Myocyte (in vitro differentiated cells): Measurements from ENCODE around the gene IPCEF1. TPM values are rescaled to one million over a fixed set of nuclear protein-coding genes. Genes with fewer than 3 reads are reported as not detected.
A peak's percentile ranks its signal among the peaks of the same experiment; 100 is the strongest.
"Not testable (repeated sequence)": the region's sequence is repeated elsewhere in the genome, so short reads cannot be mapped to it uniquely, and the experiment has no call there.

Source experiments
- DNase-seq: peaks from one replicate; pipeline ENCODE4 v3.0.0-alpha.2; 2012; ENCODE audit warnings: low read depth
- total RNA-seq: library from RNA; depleted of rRNA; stranded (reverse); fragments of >200 nt; gene quantifications from 2 replicates; pipeline ENCODE4 v1.2.3, GENCODE V29; 2014

The IPCEF1 gene
- total RNA-seq, 1 donor from 2014 or later = not detected

DNA sequence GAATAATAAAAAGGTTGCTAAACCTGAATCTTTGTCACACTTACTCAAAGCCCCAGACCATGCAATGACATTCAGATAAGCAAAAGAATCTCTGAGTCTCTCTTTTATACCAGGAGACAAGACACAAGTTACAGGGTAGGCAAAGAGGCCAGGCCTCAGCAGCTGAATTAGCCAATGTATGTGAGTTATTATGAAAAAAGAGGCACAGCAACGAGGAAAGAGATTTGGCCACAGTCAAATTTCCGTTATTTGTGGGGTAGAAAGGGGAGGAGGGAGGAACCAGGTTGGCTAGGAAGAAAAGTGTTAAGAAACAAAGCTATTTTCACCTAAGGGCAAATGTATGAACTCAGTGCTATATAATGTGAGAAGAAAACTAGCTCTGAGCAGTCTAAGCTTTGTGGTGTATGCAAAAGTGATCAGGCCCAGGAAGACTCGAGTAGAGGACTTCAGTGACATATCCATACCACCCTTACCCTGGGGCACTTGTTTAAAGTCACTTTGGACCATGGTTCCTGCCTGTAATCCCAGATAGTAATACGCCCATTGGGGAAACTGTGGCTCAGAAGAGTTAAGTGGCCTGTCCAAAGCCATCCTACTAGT lies 19.1 kb downstream of the IPCEF1 start:
- no peak for DNase-seq

DNA sequence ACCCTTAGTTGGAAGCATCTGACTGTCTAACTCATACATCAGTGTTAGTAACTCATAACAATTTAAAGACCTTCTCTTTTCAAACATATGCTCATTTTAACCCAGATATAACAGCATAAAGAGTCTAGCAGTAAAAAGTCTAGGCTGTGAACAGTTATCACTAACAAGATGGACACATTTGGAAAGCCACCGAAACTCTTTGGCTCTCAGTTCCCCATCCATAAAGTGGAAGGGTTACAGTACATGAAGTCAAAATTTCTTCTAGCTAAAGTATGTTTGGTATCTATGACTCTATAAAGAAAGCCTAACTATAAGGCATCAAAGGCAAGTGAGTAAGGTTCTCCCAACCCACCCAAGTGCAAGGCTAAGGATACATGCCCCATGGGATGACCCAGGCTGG lies 22.5 kb downstream of the IPCEF1 start:
- DNase-seq = not testable (repeated sequence)

DNA sequence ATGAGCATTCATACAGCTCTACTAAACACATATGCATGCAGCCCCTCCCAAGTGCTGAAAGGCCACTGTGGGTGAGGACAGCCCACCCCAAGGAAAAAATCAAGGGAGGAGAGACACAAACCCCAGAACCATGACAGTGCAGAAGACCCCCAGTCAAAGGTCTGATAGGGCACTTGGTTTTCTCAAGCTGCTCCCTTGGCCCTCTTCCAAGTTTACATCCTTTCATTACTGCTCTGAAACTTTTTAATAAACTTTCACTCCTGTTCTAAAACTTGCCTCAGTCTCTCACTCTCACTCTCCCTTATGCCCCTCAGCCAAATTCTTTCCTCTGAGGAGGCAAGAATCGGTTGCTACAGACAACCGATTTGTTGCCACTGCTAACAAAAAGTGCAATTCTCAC lies 24.9 kb downstream of the IPCEF1 start:
- DNase-seq = no peak

DNA sequence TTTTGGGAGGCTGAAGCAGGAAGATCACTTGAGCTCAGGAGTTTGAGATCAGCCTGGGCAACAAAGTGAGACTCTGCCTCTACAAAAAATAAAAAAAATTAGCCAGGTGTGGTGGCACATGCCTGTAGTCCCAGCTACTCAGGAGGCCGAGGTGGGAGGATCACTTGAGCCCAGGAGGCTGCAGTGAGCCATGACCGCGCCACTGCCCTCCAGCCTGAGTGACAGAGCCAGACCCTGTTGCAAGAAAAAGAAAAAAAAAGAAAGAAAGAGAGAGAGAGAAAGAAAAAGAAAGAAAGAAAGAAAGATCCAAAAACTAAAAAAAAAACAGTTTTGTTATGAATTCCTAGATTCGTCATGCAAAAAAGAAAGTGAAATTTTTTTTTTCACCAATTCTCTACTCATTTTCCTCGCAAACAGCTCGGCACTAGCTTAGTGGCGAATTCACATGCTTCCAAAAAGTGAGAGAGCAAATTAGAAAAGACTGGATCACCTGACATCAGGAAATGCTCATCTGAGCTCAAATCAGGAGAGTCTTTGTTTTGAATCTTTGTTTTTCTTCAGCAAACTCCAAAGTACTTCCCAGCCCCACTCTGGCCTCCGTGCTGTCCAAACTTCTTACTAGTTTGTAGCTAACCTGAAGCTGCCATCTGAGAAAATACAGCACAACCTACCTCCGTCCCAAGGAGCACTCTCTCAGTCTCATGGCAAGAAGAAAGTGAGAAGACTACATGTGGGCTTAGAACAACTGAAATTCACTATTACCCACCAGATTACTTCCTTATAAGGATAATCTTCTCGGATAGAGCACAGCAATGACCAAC lies 27.0 kb downstream of the IPCEF1 start:
- DNase-seq = no peak

DNA sequence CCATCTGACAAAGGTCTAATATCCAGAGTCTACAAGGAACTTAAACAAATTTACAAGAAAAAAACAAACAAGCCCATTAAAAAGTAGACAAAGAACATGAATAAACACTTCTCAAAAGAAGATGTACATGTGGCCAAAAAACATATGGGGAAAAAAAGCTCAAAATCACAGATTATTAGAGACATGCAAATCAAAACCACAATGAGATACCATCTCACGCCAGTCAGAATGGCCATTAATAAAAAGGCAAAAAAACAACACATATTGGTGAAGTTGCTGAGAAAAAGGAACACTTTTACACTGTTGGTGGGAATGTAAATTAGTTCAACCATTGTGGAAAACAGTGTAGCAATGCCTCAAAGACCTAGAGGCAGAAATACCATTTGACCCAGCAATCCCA lies 29.3 kb downstream of the IPCEF1 start:
- not testable (repeated sequence) for DNase-seq

DNA sequence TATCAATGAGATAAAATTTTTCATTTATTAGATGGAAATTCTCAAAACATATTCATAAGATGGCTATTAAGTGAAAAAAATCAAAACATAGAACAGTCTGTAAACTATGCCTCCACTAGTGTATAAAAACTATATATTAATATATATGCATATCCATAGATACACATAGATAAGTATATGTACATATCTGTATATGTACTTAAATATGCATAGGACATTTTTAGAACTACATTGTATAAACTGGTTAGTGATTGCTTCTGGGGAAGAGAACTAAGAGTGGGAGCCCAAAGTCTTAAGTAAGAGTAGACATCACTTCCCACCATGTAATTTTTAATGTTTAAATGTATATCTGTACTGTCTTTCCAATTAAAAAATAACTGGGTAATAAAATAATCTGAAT lies 31.5 kb downstream of the IPCEF1 start:
- no peak for DNase-seq

DNA sequence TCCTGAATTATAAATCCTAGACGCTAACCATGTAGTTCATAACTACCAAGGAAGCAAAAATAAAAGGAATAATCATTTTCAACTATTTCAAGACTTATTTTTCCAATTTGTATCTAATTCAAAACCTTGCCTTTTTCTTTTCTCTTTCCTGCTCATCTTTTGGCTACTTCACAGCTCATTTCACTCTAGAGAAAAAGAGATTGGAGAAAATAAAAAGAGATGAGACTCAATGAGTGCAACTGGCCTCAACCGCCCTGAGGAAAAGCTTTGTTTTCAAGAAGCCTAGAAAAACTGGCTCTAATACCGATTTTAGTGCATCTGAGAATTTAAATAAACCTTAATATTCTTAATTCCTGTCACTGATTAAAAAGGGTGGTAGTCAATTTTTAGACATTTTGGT lies 36.4 kb downstream of the IPCEF1 start:
- no peak for DNase-seq

DNA sequence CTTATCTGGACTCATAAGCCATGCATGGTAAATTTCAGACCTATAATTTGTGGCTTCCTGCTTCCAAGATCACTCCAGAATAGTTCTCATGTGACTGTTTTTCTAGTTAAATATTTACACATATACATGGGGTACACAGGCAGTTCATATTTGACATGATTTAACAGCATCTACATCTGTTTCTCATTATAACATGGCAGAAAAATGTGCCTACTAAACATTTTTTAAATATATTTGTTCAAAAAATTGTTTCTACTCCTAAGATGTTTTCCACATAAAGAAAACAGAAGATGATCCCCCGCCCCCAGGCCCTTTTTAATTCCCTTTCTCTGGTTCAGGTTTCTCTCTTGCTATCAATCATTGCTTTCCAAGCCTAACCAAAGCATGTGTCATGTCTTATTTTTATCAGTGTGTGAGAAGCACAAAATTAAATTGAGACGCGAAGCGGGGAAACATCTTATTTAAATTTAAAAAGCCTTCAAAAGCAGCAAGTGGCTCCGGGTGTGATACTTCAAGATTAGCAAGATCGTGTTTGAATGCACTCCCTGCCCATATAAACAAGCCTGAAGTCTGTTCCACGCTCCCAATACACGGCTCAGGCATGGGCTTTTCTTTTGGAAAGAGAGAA lies 37.3 kb downstream of the IPCEF1 start:
- DNase-seq = peak; percentile 23

DNA sequence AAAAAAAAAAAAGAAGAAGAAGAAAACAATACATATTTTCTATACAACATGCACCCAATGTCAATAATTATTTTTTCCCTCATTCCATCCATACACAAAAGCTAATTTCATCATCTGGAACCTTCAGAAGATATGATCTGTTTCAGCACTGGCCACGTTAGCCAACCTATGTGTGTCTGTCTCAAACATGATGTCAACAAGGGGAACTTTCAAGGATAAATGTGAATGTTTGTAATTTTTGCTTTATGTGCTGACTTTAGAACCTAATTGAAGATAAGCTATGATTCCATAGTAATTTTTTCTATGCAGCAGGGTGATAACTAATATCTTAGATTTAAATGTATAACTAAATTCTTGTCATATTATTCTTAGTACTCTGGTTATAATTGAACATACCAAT lies 37.9 kb downstream of the IPCEF1 start:
- no peak for DNase-seq

DNA sequence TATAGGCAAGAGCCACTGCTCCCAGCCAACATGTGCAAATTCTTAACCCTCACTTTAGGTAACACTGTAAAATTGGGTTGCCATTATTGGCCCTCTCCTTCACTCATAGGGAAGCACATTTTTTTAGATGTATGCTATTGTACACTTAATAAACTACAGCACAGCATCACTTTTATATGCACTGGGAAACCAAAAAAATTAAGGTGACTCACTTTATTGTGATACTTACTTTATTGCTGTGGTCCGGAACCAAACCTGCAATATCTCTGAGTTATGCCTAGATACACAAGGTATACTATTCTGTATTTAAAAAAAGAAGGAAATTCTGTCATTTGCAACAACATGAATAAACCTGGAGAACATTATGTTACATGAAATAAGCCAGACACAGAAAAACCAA lies 40.5 kb downstream of the IPCEF1 start:
- no peak for DNase-seq

DNA sequence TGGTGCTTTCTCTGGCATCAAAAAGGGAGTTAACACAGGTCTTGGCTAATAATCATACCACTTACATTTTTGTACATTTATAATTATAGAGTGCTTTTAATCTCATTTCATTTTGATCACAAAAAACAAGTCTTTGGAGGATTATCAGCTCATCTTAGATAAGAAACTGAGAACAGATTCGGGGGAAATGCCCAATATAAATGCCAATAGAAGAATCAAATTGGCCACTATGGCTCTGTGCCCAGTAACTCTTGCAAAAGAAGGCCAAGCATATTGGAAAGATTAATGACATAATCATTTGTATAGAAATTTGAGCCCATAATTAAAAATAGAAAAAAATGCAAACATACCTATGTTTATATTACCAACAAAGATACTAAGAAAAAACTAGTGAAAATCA lies 42.5 kb downstream of the IPCEF1 start:
- DNase-seq = no peak

DNA sequence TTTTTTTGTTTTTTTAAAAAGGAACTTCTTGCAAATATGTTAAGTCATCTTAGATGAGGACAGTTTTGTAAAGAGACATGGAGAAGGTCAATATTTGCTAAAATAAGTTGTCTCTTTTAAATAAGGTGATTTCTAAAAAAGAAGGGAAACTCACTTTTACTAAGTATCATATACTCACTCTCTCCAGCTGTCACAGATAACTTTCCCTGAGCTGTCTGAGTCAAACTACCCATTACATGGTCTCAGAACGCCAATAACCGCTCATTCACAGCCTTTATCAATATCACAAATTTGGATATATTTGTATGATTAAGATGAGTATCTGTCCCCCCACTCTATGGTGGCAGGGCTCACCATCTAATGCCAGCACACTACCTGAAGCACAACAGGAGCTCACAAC lies 47.6 kb downstream of the IPCEF1 start:
- no peak for DNase-seq

DNA sequence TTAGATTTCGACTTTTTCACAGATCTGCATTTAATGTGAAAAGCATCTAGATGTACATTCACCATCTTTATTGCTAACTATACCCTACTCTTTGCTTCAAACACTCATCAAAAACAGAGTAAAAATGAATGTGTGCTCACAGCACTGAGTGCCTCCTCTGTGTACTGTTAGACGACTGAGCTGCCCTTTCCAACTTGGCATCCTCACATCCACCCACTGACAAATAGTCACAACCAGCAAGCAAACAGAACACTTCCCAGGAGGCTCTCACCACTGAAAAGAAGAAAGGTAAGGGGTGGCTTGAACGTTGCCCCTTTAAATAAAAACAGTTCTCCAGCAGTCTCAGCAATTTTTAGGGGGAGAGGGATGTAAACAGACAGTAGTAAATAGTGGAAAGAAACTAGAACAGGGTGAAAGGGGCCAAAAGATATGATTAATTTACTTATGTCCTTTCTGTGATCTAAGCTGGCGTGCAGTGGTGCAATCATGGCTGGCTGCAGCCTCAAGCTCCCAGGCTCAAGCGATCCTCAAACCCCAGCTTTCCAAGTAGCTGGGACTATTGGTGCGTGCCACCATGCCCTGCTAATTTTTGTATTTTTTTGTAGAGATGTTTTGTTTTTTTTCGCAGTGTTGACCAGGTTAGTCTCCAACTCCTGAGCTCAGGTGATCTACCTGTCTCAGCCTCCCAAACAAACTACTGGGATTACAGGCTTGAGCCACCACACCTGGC lies 48.7 kb downstream of the IPCEF1 start:
- DNase-seq = no peak

DNA sequence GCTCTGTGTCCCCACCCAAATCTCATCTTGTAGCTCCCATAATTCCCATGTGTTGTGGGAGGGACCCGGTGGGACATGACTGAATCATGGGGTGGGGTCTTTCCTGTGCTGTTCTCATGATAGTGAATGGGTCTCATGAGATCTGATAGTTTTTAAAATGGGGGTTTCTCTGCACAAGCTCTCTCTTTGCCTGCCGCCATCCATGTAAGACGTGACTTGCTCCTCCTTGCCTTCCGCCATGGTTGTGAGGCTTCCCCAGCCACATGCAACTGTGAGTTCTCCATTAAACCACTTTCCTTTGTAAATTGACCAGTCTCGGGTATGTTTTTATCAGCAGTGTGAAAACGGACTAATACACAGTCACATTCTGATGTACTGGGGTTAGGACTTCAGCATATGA lies 49.5 kb downstream of the IPCEF1 start:
- DNase-seq = not testable (repeated sequence)

DNA sequence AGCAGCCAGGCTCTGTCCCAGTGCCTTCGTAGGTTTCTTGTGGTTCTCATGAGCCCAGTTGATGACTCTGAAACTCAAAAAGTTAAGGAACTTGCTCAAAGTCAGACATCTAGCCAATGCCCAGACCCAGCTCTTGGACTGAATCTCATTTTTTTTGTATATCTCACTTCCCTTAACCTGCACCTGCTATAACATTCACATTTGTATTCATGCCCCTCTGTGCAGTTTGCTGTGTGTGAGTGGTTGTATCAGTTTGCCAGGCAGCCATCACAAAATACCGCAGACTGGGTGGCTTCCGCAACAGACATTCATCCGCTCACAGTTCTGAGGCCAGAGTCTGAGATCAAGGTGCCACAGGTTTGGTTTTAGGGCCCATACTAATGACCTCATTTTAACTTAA lies 49.9 kb downstream of the IPCEF1 start:
- no peak for DNase-seq

DNA sequence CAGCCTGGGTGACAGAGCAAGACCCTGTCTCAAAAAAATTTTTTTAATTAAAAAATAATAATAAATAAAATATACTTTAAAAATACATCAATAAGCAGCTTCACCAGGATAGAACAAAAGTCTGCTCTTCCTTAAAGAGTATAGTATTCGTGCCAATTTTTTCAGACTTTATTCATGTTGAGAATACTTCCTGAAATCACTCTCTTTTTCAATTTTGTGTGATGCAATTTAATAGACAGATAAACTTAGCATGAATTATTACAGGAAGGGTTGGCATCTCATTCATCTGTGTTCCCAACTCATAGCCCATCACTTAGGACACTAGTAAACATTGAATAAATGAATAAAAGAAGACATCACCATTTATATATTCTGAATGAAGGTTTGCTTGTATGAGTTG lies 52.4 kb downstream of the IPCEF1 start:
- DNase-seq = no peak

DNA sequence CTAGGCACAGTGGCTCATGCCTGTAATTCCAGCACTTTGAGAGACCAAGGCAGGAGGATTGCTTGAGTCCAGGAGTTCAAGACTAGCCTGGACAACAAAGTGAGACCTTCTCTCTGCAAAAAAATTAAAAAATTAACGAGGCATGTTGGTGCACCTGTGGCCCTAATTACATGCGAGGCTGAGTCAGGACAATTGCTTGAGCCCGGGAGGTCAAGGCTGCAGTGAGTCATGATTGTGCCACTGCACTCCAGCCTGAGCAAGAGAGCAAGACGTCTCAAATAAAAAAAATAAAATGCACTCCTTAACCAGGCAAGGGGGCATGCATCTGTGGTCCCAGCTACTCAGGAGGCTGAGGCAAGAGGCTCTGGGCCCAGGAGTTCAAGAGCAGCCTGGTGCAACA lies 53.0 kb downstream of the IPCEF1 start:
- DNase-seq = not testable (repeated sequence)

DNA sequence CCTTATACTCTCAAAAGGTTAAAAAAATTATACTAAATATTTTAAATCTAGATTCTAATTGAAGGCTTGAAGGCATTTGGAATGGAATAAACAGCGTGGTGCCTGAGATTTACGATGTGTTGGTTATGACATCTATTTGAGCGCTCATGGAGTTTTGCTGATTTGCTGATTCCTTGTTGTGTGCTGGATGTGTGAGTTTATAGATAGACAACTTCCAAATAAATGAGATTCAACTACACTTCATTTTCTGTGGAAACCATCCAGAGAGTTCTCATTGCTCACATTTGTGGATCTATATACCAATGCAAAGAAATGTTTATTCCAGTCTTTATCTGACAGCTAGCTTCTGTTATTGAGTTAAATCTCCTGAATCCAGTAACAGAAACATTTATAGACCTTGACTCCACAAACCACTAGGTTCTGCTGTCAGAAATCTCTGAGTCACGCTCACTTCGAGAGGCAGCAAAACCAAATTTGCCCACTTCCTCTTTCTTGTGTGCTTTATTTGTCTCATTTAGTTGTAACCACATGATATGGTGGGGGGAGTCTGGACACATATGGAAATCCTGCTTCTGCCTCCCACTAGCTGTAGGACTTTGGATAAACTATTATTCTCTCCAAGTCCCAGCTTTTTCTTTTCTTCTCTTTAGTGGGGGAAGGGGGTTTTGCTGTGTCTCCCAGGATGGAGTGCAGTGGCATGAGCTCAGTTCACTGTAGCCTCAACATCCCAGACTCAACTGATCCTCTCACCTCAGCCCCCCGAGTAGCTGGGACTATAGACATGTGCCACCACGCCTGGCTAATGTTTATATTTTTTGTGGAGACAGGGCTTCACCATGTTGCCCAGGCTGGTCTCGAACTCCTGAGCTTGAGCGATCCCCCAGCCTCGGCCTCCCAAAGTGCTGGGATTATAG lies 54.5 kb downstream of the IPCEF1 start:
- peak; percentile 65 for DNase-seq

DNA sequence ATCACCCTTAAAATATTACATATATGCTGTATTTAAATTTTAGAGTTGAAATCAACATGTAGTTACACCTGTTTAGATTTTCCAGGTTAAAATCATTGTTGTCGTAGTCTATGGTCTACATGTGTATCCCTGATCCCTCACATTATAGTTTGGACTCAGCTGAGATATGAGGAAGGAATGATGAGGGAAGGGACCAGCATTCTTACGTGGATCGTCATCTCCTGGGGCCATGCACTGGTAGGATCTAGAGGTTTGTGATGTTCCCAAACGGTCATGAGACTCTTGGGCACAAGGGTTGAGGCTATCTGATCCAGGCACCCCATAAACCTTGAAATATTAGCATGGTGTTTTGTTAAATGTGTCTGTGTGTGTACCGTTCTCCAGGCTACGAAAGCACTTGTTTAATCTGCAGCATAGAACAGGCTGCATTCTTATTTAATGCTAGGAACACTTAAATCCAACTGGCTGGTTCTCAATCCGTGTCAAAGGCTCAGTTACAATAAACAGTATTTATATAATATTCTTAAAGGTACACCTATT lies 55.4 kb downstream of the IPCEF1 start:
- DNase-seq = no peak

DNA sequence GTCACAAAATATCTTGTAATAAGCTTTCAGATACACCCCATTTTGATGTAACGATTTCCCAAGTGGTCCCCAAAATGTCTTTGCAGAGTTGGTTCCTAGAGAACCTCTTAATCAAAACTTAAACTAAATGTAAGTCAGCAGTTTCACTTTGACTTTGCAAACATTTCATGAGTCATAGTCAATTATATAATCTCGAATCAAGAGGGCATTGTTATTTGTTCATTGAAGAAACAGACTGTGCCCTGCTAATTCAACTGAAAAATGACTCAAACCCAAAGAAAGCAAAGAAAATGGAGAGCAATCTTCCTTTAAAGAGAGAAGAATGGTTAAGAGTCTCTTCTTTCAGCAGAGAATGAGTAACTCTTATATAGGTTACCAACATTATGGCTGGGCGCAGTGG lies 58.3 kb downstream of the IPCEF1 start:
- DNase-seq = no peak

DNA sequence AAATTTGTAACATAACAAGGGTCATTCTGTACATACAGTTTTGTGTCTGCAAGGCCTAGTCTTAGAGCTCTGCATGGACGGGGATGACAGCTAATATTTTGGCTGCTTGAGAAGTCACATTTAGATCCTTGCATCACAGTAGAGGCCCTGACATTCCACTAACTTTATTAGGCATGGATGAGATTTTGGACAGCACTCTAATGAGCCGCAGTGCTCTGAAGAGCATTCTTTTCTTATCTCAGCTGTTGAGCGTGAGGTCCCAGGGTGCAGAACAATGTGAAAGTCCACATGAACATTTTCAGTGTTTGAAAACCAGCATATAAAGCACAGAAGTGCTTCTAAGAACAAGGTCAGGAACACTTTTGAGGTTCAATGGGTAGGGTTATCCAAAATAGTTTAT lies 58.9 kb downstream of the IPCEF1 start:
- DNase-seq = peak; percentile 53
